8988T (cell line): ENCODE results near the gene TMX2.
A peak's percentile ranks its signal among the peaks of the same experiment; 100 is the strongest.
"Not testable (repeated sequence)": the region's sequence is repeated elsewhere in the genome, so short reads cannot be mapped to it uniquely, and the experiment has no call there.

Source experiments
- DNase-seq: peaks from one replicate; pipeline ENCODE4 v3.0.0; 2011

The TMX2 gene, protein sequence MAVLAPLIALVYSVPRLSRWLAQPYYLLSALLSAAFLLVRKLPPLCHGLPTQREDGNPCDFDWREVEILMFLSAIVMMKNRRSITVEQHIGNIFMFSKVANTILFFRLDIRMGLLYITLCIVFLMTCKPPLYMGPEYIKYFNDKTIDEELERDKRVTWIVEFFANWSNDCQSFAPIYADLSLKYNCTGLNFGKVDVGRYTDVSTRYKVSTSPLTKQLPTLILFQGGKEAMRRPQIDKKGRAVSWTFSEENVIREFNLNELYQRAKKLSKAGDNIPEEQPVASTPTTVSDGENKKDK

DNA sequence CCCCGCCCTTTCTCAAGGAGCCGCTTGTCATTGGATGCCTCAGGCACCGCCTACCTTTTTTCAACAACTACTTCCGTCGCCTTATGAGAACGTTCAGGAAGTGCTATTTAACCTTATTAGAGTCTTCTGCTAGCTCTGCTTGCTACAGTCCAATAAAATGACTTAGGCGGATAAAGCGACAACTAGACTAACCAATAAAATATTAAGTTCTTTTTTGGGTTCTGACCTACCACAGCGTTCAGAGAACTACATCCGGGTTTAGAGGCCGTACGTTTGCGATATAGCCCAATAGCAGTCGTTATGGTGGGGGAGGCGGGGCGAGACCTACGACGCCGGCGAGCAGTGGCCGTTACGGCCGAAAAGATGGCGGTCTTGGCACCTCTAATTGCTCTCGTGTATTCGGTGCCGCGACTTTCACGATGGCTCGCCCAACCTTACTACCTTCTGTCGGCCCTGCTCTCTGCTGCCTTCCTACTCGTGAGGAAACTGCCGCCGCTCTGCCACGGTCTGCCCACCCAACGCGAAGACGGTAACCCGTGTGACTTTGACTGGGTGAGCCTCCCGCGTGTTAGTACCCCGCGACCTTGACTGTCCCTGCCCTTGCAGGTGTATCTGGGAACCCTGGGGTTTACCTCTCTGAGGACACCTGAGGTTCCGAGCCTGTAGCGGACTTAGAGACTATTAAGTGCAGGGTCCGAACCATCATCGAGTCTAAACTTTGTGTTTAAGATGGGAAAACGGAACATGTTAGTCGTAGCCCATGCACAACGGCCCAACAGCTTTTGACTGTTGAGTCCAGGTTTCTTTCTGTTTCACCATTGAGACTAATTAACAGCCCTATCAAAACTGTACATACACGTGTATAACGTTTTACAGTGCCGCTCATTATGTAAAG lies at the start of gene TMX2:
TMX2 (plus strand) TSS at position 338 of the 895 bp plus-strand sequence; CDS start at position 364, 26 bp downstream.
- peak; percentile 74 for DNase-seq

DNA sequence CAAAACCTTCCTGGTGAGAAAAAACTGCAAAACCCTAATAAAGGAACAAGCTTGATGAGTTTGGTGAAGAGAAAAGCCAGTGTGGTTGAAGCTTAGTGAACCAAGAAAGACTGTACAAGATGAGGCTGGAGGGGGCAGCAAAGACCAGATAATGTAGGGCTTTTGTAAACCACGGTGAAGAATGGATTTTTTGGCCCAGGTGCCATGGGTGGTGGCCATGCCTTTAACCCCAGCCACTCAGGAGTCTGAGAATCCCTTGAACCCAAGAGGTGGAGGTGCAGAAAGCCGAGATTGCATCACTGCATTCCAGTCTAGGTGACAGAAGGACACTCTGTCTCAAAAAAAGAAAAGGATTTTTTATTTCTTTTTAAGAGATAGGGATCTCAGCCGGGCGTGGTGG lies 49.5 kb upstream of the TMX2 start:
- DNase-seq = no peak

DNA sequence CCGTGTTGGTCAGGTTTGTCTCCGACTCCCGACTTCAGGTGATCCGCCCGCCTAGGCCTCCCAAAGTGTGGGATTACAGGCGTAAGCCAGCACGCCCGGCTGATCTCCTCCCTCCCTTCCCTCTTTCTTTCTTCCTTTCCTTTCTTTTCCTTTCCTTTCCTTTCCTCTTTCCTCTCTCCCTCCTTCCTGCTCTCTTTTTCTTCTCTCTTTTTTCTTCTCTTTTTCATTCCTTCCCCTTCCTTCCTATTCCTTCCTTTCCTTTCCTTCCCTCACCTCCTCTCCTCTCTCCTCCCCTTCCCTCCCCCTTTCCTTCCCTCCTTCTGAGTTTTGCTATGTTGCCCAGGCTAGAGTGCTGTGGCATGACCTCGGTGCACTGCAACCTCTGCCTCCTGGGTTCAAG lies 48.4 kb upstream of the TMX2 start:
- DNase-seq = no peak

DNA sequence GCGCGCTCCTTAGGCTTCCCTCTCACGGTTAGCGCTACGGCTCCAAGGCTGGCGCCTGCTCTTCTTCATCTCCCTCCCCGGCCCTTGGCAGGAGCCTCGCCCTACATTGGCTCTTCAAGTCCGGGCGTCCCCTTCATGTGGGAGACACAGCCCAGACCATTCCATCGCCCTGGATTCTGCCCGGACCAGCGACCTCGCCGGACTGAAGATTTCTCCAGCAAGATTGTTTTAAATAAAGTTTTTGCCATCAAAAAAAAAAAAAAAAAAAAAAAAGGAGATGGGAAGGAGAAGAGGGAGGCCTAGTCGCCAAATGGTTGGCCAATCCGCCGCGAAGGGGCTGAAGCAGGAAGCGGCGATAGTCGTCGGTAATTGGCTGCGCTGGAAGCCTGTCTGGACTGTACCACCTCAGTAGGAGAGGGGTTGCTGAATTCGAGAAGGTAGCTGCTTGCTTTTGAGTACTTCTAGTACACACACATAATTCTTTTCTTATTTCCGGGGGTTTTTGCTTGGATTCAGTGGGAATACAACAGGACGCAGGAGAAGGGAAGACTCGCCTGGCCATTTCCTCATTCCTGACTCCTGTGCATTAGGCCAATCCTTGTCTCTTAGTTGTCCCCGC lies 45.2 kb upstream of the TMX2 start:
- peak; percentile 89 for DNase-seq

DNA sequence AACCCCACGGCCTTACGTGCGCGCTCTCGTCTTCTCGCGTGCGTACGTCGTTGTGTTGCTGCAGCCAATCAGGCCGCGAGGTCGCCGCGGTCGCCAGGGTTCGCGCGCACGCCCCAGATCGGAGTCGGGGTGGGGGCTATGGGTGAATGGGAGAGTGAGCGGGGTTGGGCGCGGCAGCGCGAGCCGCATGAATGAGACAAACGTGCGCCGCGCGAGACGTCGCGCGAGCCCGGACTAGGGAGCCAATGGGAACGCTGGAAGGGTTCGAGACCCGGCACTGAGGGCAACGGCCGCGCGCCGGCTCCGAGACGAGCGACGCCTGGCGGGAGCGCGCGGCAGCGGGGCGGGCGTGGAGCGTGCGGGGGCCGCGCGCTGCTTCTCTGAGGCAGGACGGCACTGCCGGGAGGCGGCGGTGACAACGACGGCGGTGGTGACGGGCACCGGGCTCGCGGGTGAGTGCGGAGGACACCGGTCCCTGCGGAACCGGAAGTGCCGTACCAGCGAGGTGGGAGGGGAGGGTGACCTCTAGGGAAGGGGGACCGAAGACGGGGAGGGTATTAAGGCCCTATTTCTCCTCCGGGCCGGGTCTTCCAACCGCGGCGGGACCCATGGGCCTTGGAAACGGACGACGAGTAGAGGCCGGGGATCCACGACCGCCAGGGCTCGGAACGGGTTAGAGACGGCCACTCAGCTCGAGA lies 44.5 kb upstream of the TMX2 start, which contains the start of gene ZDHHC5:
ZDHHC5 (plus strand) TSS at position 379 of the 698 bp plus-strand sequence. CDS start 4,977 bp downstream, outside the sequence.
- peak; percentile 98 for DNase-seq

DNA sequence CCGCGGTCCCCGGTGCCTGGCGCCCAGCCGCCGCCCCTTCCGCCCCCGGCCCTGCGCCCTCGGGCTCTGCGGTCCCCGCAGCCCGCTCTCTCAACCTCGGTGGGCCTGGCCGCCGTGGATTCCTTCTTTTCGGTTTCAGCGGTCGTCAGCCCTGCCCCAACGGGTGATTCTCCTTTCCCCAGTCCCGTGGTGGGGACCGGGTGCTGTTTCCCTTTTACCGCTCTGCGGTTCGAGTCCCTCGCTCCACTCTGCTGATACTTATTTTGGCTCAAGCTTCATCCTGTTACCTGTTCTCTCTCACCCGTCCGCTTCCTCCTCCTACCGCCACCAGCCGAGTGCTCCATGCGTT lies 44.0 kb upstream of the TMX2 start:
- peak; percentile 36 for DNase-seq

DNA sequence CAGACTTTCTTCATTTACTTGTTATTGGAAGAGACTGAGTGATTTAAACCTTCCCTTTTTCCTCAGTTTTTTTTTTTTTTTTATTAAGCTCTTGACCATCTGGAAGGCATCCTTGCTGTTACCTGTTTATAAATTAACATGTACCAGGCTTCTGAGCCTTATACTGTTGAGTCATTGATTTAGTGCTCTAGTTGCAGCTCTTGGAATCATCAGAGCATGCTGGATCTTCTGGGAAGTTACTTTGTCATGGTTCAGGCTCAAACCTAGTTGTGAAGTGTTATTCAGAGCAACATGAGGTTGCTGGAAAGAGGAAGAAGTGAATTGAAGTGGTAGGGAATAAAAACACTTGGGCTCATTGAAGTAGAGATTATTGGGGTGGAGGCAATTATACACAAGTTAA lies 38.1 kb upstream of the TMX2 start:
- no peak for DNase-seq

DNA sequence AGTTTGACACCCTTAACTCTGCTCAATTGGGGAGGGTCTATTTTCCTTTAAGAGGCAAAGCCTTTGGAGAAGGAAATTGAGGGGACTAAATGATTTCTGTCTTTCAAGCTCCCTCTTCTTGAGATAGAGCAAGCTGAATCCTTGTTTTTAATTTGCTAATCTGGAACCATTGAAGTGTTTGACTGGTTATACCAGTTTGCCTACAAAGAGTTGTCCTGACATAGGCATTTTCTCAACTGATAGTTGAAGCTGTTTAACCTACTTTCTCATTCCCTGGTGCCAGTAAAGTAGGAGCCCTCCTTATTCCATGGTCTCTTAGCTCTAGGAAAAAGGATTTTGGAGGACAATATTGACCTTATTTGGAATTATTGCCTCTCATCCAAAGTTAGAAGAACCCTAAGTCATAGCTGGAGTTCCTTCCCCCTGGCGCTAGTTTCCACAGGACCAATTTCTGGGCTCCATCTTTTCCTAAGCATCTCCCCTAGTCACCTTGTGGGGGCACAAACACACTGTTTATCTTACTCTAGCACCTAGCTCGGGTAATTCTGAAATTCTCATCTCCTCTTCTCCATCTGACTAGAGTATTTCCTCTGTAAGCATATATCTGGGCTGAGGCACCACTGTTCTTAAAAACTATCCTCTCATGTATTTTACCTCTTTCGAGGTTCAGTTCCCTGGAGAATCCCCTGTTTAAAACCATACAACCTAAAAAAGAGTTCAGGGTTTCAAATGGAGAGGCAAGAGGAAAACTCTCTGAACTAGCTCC lies 37.0 kb upstream of the TMX2 start:
- no peak for DNase-seq

DNA sequence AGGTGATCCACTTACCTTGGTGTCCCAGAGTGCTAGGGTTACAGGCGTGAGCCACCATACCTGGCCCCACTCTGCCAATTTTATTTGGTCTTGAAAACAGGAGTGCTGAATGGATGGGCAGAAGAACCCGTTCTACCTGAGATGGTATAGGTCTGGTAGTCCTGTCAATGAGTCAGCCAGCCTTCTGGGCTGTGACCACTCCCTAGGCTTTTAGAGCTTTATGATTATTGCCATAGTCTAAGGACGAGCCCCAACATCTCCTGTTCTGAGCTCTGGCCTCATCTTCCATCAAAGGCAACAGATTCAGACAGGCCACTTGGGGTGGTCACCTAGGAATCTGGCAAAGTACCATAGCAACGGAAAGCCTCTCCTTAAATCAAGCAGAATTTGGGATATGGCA lies 33.0 kb upstream of the TMX2 start:
- DNase-seq = no peak

DNA sequence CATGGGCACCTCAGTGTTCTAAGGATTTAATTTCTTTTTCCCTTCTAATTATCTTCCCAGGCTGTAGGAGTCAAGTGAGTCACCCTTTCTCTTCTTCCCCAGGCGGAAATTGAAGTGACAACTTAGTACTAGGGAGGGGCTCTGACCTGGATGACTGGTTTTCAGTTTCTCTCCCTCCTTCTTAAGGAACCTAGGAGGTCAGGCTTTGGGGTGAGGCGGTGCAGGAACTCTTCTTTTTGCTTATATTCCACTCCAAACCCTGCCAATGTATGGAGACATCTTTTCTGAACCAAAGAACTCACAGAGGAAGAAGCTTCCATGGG lies 31.9 kb upstream of the TMX2 start:
- no peak for DNase-seq

DNA sequence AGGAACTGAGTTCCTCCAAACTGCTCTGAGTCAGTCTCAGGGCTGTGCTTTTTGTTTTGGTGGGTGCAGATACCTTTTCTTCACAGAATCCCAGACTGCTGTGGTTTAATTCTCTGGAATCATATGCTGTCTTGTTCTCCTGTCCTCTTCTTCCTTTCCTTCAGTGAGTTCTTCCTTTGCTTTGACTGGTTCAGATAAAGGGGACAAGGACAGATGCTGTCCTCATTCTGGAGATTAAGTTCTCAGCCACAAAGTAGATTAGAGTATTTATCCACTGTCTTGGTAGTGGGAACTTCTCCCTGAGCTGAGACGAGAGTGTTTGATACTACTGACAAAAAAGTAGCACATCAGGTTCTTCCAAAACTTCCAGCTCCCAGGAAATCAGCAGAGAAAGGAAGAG lies 31.2 kb upstream of the TMX2 start:
- no peak for DNase-seq

DNA sequence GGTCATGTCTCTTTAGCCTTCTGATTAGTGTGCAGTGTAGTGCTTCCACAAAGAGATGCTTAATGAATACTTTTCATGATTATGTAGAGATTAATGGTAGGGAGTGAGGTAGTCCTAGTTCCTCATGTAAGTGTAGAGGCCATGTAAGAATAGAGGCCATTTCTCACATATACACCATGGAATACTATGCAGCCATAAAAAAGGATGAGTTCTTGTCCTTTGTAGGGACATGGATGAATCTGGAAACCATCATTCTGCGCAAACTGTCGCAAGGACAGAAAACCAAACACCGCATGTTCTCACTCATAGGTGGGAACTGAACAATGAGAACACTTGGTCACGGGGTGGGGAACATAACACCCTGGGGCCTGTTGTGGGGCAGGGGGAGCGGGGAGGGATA lies 21.9 kb upstream of the TMX2 start:
- not testable (repeated sequence) for DNase-seq

DNA sequence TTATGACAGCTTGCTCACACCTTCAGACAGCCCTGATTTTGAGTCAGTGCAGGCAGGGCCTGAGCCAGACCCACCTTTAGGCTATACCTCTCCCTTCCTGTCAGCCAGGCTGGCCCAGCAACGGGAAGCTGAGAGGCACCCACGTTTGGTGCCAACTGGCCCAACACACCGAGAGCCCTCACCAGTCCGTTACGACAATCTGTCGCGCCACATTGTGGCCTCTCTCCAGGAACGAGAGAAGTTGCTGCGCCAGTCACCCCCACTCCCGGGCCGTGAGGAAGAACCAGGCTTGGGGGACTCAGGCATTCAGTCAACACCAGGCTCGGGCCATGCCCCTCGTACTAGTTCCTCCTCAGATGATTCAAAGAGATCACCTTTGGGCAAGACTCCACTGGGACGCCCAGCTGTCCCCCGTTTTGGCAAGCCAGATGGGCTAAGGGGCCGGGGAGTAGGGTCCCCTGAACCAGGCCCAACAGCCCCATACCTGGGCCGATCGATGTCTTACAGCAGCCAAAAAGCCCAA lies 13.5 kb upstream of the TMX2 start:
- DNase-seq = no peak

DNA sequence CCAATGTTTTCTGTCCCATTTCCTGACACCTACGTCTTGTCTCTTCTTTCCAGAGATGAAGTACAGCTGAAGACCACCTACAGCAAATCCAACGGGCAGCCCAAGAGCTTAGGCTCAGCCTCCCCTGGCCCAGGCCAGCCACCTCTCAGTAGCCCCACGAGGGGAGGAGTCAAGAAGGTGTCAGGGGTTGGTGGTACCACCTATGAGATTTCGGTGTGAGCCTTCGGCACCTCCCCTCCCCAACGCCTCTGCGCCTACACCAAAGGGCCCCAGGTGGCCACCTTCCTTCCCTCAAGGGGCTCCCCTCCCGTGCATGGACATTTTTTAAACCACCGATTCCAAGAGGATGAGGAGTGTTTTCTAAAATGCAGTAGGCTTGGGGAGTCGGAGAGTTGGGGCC lies 12.6 kb upstream of the TMX2 start:
- no peak for DNase-seq

DNA sequence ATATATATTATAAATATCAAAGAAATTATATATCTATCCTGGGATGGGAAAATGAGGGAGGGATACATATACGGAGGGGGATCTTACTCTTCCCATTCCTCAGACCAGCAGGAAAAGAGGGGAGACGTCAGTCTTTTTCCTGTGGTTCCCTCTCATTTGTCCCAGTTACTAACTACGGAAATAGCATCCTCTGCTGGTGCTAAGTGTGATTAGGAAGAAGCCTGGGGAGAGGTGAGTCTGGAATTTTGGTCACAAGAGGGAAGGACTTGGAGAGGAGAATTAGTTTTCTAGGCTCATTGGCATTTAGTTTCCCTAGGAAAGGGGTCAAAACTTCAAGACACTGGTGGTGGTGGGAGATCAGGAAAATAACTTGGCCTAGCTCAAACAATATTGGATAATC lies 12.0 kb upstream of the TMX2 start:
- no peak for DNase-seq

DNA sequence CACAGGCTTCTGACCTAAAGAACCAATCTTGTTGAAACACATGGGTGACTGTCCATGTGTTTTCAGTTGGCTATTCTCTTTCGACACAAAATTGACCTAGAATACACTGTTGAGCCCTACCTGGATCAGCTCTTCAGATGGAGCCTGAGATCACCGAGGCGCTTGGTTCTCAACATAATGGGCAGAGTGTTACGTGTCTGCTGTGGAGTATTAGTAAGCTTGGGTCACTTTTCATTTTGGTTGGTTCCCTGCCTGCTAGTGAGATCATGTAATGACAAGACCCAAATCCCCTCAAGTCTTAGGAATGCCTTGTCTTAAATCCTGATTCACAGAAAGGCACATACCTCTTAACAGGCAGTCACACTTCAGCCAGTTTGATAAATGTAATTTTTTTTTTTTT lies 9.1 kb upstream of the TMX2 start:
- DNase-seq = no peak

DNA sequence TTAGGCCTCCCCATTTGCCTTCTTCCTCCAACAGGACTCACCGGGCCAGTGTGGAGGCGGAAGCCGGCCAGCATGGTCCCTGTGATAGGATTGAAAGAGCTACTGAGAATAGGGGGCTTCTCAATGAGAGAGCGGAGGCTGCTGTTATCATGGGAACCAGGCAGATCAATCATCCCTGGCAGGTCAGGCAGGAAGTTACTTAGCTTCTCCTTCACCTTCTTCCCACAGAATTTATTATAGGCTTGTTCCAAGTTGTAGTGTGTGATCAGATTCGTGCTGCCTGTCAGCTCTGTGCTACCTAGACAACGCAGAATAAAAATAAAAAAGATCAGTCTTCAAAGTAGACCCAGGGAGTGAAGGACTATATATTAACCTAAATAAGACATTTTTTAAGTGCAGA lies 7.5 kb upstream of the TMX2 start:
- no peak for DNase-seq

DNA sequence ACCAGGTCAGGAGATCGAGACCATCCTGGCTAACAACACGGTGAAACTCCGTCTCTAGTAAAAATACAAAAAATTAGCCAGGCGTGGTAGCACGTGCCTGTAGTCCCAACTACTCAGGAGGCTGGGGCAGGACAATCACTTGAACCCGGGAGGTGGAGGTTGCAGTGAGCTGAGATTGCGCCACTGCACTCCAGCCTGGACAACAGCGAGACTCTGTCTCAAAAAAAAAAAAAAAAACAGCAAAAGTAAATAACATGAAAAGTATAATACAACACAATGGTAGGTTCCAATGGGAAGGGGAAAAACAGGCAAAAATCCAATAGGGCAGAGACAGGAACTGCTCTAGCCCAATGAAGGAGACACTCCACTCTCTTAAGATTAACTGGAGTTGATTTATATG lies 7.0 kb upstream of the TMX2 start:
- DNase-seq = not testable (repeated sequence)

DNA sequence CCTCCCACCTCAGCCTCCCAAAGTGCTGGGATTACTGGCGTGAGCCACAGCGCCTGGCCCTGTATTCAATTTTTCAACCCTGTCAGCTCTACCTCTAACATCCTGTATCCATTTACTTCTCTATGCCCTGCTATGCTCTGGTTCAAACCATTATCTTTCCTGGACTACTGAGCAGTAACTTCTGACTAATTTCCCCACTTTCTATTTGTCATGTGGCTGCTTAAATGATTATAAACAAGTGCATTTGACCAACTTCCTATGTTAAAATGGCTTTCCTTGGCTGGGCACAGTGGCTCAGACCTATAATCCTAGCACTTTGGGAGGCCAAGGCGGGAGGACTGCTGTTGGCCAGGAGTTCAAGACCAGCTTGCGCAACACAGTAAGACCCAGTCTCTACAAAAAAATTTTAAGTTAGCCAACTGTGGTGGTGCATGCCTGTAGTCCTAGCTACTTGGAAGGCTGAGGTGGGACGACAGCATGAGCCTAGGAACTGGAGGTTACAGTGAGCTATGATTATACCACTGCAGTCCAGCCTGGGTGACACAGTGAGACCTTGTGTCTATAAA lies 2.5 kb upstream of the TMX2 start:
- no peak for DNase-seq

DNA sequence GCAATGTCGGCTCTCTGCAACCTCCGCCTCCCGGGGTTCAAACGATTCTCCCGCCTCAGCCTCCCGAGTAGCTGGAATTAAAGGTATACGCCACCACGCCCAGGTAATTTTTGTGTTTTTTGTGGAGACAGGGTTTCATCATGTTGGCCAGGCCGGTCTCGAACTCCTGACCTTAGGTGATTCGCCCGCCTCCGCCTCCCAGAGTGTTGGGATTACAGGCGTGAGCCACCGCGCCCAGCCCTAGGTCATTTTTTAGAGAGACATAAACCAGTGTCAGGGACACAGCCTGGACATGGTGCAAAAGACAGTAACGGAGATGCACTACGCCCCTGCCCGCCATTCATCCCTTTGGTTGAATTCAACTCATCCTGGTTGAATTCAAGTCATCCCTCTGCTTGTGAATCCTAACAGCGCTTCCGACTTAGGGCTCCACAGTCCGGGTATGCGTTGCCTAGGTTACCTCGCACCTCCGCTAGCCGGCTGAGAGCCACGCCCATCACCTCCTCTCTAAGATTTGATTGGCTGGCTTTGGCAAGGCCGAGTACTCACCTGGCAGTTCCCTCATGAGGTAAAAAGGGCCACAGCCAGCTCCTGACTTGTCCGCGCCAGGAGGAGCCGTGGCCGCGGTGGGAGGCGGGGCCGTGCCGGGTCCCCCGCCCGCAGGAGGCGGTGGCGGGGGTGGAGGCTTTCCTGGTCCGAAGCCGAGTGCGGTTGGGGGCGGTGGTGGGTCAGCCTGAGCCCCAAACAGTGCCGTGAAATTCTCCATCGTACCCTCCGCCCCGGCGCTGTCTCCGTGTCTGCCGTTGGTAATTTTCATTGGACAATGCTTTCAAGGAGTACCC lies 758 bp upstream of the TMX2 start, which contains the start of gene MED19:
MED19 (minus strand) TSS at position 802 of the 842 bp plus-strand sequence; CDS start at position 766, 36 bp downstream.
- peak; percentile 51 for DNase-seq

DNA sequence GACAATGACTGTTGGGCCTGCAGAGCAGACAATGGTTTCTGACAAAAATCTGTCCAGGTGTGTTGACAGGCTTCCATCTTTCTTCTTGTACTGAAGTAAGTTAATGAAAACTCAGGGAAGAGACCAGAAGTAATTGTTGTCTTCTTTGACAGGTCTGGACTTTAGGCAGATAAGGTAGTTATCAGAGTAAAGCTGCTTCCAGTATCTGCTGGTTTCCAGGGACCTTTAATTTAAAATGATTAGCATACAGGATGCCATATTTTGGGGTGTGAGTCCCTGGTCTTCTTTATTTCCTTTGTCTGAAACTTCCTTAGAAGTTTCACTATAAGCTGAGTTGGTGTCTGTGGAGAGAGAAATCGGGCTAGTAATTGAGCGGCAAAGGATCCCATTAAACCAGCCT lies 1.4 kb downstream of the TMX2 start:
- no peak for DNase-seq
